ENCODE results near the gene BICD1.

Gene BICD1

GRCh38 chr12:32331133-32331532 is 224.5 kb downstream of the BICD1 start:
- Histone ChIP-seq H2AFZ (ENCODE audit: low read depth) (no peak overlapping the region), H3K4me3 (IDR thresholded peaks at IDR 0.05; ENCODE audit: insufficient read depth, low read depth, low read length) (no peak overlapping the region), H4K20me1 (ENCODE audit: insufficient read depth) (no peaks in the 10 kb centered on the region), H3K36me3 (ENCODE audit: insufficient read depth) (no peaks in the 10 kb centered on the region), H3K27ac (no peak overlapping the region), H3K9ac (no peak overlapping the region), H3K4me1 (ENCODE audit: low read depth, poor library complexity, severe bottlenecking) (peaks cover 18% of the 10 kb centered on the region), H3K79me2 (ENCODE audit: insufficient read depth, low read depth) (no peaks in the 10 kb centered on the region), H3K27me3 (ENCODE audit: insufficient read depth, low read depth) (no peaks in the 10 kb centered on the region), H3K4me2 (no peak overlapping the region)
- TF ChIP-seq, protein P1, sequence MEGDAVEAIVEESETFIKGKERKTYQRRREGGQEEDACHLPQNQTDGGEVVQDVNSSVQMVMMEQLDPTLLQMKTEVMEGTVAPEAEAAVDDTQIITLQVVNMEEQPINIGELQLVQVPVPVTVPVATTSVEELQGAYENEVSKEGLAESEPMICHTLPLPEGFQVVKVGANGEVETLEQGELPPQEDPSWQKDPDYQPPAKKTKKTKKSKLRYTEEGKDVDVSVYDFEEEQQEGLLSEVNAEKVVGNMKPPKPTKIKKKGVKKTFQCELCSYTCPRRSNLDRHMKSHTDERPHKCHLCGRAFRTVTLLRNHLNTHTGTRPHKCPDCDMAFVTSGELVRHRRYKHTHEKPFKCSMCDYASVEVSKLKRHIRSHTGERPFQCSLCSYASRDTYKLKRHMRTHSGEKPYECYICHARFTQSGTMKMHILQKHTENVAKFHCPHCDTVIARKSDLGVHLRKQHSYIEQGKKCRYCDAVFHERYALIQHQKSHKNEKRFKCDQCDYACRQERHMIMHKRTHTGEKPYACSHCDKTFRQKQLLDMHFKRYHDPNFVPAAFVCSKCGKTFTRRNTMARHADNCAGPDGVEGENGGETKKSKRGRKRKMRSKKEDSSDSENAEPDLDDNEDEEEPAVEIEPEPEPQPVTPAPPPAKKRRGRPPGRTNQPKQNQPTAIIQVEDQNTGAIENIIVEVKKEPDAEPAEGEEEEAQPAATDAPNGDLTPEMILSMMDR (conservative IDR thresholded peaks at IDR 0.05; ENCODE audit: low read depth, low read length) = no peak

DNA sequence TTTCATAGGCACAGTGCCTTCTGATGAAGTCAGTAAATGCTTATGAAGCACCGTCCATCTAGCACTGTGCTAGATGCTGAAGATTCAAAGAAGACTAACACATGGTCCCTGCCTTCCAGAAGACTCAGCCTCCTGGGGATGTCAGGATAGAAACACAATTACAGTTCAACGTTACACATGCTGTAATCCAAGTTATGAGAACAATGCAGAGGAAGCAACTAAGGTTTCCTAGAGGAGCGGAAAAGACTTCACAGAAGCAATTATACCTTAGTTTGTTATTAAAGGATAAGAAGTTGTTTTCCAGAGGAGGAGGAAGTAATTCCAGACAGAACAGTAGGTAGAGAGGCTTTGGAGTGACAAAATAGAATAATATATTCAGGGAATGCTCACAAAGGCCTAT is 225.8 kb downstream of the BICD1 start:
- H3K4me2 ChIP-seq = no peak overlapping the region
- H3K36me3 ChIP-seq (ENCODE audit: insufficient read depth) = no peaks in the 10 kb centered on the region
- no peak overlapping the region for H3K9ac ChIP-seq
- peaks cover 18% of the 10 kb centered on the region for H3K4me1 ChIP-seq (ENCODE audit: low read depth, poor library complexity, severe bottlenecking)
- TF ChIP-seq, protein P1 (conservative IDR thresholded peaks at IDR 0.05; ENCODE audit: low read depth, low read length) = no peak
- no peak overlapping the region for H2AFZ ChIP-seq (ENCODE audit: low read depth)
- no peaks in the 10 kb centered on the region for H4K20me1 ChIP-seq (ENCODE audit: insufficient read depth)
- no peaks in the 10 kb centered on the region for H3K27me3 ChIP-seq (ENCODE audit: insufficient read depth, low read depth)
- H3K27ac ChIP-seq = no peak overlapping the region
- H3K79me2 ChIP-seq (ENCODE audit: insufficient read depth, low read depth) = no peaks in the 10 kb centered on the region
- H3K4me3 ChIP-seq (IDR thresholded peaks at IDR 0.05; ENCODE audit: insufficient read depth, low read depth, low read length) = no peak overlapping the region

GRCh38 chr12:32334371-32334777 is 227.7 kb downstream of the BICD1 start:
- H3K79me2 ChIP-seq (ENCODE audit: insufficient read depth, low read depth) = no peaks in the 10 kb centered on the region
- peaks cover 18% of the 10 kb centered on the region for H3K4me1 ChIP-seq (ENCODE audit: low read depth, poor library complexity, severe bottlenecking)
- H3K4me3 ChIP-seq (IDR thresholded peaks at IDR 0.05; ENCODE audit: insufficient read depth, low read depth, low read length) = no peak overlapping the region
- H3K36me3 ChIP-seq (ENCODE audit: insufficient read depth) = no peaks in the 10 kb centered on the region
- no peaks in the 10 kb centered on the region for H4K20me1 ChIP-seq (ENCODE audit: insufficient read depth)
- peak overlapping the region; percentile 57 for H3K27ac ChIP-seq
- TF ChIP-seq, protein P1 (conservative IDR thresholded peaks at IDR 0.05; ENCODE audit: low read depth, low read length) = no peak
- H3K9ac ChIP-seq = peak overlapping the region; percentile 18; the same call in 1 of the 2 replicates
- H2AFZ ChIP-seq (ENCODE audit: low read depth) = 0 out of 2 replicates have a peak overlapping the region, but pooled peaks have one; percentile 29
- H3K27me3 ChIP-seq (ENCODE audit: insufficient read depth, low read depth) = no peaks in the 10 kb centered on the region
- peak overlapping the region; percentile 58 for H3K4me2 ChIP-seq

- Histone ChIP-seq H3K79me2 (ENCODE audit: insufficient read depth, low read depth) (no peaks in the 10 kb centered on the region), H3K27me3 (ENCODE audit: insufficient read depth, low read depth) (no peaks in the 10 kb centered on the region)
- TF ChIP-seq, protein P1 (conservative IDR thresholded peaks at IDR 0.05; ENCODE audit: low read depth, low read length) = no peak
Measured at GRCh38 chr12:32336261-32336660, 229.6 kb downstream of the BICD1 start.

More at GRCh38 chr12:32336261-32336660, 229.6 kb downstream of the BICD1 start:
- Histone ChIP-seq H3K36me3 (ENCODE audit: insufficient read depth) (no peaks in the 10 kb centered on the region), H3K9ac (no peak overlapping the region), H3K4me3 (IDR thresholded peaks at IDR 0.05; ENCODE audit: insufficient read depth, low read depth, low read length) (no peak overlapping the region), H3K4me2 (no peak overlapping the region), H4K20me1 (ENCODE audit: insufficient read depth) (no peaks in the 10 kb centered on the region), H3K4me1 (ENCODE audit: low read depth, poor library complexity, severe bottlenecking) (peaks cover 18% of the 10 kb centered on the region), H3K27ac (no peak overlapping the region), H2AFZ (ENCODE audit: low read depth) (no peak overlapping the region)

Measured in KMS-11 (cell line).